A673 (cell line): ENCODE data around the gene FUT4. TPM values are rescaled to one million over a fixed set of nuclear protein-coding genes. Genes with fewer than 3 reads are reported as not detected.

Source experiments
- BruUV-seq: library from RNA; stranded (reverse); fragments of 400-500 nt; replicated peaks from 2 replicates; lab custom pipeline; 2021; lab: Mats Ljungman, UMichigan
- CTCF ChIA-PET: fragments of 300-600 bp; sonication (Branson Sonifier 250); formaldehyde crosslinking; loops from one replicate; lab custom pipeline; 2022; ENCODE audit warnings: antibody characterized with exemption; lab: Charles Lee
- POLR2A ChIA-PET: fragments of 300-600 bp; sonication (Branson Sonifier 250); formaldehyde crosslinking; loops from one replicate; lab custom pipeline; 2022; ENCODE audit warnings: antibody characterized with exemption; ENCODE audit not compliant: low non-redundant PET; lab: Charles Lee
- DNase-seq: peaks from one replicate; pipeline ENCODE4 v3.0.0-alpha.2; 2015; ENCODE audit warnings: low spot score
- H3K27ac ChIP-seq: fragments of 200-600 bp; sonication (generic); 2 replicates; pipeline ENCODE4 v1.5.1; 2016; ENCODE audit warnings: mixed run types, low read depth, mild to moderate bottlenecking, mixed read lengths, antibody characterized with exemption, low read length; ENCODE audit not compliant: poor library complexity, severe bottlenecking
- H3K27me3 ChIP-seq: fragments of 200-600 bp; sonication (generic); replicated peaks from 2 replicates; pipeline ENCODE4 v1.6.1; 2017; ENCODE audit warnings: mixed run types, low read depth, mild to moderate bottlenecking, mixed read lengths, antibody characterized with exemption, low read length; ENCODE audit not compliant: insufficient read depth, poor library complexity
- H3K36me3 ChIP-seq: fragments of 200-600 bp; sonication (generic); 2 replicates; pipeline ENCODE4 v1.6.1; 2016; ENCODE audit warnings: mixed run types, mild to moderate bottlenecking, mixed read lengths, antibody characterized with exemption, low read length; ENCODE audit not compliant: insufficient read depth, poor library complexity, severe bottlenecking
- H3K4me1 ChIP-seq: fragments of 200-600 bp; sonication (generic); 2 replicates; pipeline ENCODE4 v1.6.1; 2017; ENCODE audit warnings: mixed run types, mild to moderate bottlenecking, mixed read lengths, antibody characterized with exemption, low read length; ENCODE audit not compliant: insufficient read depth, poor library complexity, severe bottlenecking
- H3K4me3 ChIP-seq: fragments of 200-600 bp; sonication (generic); 2 replicates; pipeline ENCODE4 v1.5.1; 2016; ENCODE audit warnings: low read depth, mixed run types, mild to moderate bottlenecking, mixed read lengths, low read length; ENCODE audit not compliant: poor library complexity, severe bottlenecking
- H3K9me3 ChIP-seq: fragments of 200-600 bp; sonication (generic); 2 replicates; pipeline ENCODE4 v1.6.1; 2016; ENCODE audit warnings: mixed run types, low read depth, mild to moderate bottlenecking, mixed read lengths, antibody characterized with exemption, low read length; ENCODE audit not compliant: poor library complexity, severe bottlenecking
- EZH2 ChIP-seq: fragments of 200-600 bp; sonication (generic); IDR thresholded peaks from 2 replicates; pipeline ENCODE4 v1.6.1; 2017; ENCODE audit warnings: borderline replicate concordance, low read depth, mild to moderate bottlenecking, mixed read lengths, antibody characterized with exemption, low read length; ENCODE audit not compliant: poor library complexity, severe bottlenecking
- intact Hi-C: fragments of 100-400 bp; cut with micrococcal nuclease; formaldehyde crosslinking; loops from one replicate; pipeline ENCODE4 v1.10.0; 2022; ENCODE audit not compliant: unreplicated experiment
- total RNA-seq: library from RNA; stranded (reverse); gene quantifications from 2 replicates; pipeline ENCODE4 v1.2.3, GENCODE V29; 2021
- TF ChIP-seq, protein P1 (sequence below): fragments of 300-800, 200-600 bp; sonication (generic); conservative IDR thresholded peaks from 2 replicates; pipeline ENCODE4 v1.5.1; 2017; ENCODE audit warnings: low read depth, mild to moderate bottlenecking, antibody characterized with exemption, low read length, moderate library complexity, mixed read lengths

The FUT4 gene
- total RNA-seq, 1 experiment from 2014 or later: 7.7 TPM

DNA sequence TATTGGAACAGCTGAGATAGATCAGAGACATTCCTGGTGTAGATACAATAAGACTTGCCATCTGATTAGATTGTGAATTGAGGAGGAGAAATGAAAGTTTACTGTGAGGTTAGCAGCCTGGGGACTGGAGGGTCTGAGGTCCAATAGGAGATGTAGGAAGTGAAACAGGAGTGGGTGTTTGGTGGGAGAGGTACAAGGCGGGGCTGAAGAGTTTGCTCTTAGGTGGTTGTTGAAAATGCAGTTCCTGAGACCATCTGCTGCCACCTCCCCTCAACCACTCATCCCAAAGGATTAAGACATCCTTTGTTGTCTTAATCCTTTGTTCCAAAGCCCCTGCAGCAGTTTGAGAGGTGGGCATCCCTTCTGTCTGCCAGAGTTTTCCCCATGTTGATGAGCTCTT, 38.2 kb downstream of the FUT4 start:
- TF ChIP-seq EZH2: no peak
- TF ChIP-seq, protein P1, sequence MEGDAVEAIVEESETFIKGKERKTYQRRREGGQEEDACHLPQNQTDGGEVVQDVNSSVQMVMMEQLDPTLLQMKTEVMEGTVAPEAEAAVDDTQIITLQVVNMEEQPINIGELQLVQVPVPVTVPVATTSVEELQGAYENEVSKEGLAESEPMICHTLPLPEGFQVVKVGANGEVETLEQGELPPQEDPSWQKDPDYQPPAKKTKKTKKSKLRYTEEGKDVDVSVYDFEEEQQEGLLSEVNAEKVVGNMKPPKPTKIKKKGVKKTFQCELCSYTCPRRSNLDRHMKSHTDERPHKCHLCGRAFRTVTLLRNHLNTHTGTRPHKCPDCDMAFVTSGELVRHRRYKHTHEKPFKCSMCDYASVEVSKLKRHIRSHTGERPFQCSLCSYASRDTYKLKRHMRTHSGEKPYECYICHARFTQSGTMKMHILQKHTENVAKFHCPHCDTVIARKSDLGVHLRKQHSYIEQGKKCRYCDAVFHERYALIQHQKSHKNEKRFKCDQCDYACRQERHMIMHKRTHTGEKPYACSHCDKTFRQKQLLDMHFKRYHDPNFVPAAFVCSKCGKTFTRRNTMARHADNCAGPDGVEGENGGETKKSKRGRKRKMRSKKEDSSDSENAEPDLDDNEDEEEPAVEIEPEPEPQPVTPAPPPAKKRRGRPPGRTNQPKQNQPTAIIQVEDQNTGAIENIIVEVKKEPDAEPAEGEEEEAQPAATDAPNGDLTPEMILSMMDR: no peak
- Histone ChIP-seq H3K36me3 (no peaks in the 10 kb centered on the region), H3K9me3 (no peaks in the 10 kb centered on the region), H3K4me3 (no peak overlapping the region), H3K27me3 (no peaks in the 10 kb centered on the region), H3K27ac (no peak overlapping the region), H3K4me1 (no peaks in the 10 kb centered on the region)
- DNase-seq: no peak
- intact Hi-C loops: no loop called here
- BruUV-seq: no TSS peak
- ChIA-PET CTCF (no interaction called here), POLR2A (no interaction called here)

DNA sequence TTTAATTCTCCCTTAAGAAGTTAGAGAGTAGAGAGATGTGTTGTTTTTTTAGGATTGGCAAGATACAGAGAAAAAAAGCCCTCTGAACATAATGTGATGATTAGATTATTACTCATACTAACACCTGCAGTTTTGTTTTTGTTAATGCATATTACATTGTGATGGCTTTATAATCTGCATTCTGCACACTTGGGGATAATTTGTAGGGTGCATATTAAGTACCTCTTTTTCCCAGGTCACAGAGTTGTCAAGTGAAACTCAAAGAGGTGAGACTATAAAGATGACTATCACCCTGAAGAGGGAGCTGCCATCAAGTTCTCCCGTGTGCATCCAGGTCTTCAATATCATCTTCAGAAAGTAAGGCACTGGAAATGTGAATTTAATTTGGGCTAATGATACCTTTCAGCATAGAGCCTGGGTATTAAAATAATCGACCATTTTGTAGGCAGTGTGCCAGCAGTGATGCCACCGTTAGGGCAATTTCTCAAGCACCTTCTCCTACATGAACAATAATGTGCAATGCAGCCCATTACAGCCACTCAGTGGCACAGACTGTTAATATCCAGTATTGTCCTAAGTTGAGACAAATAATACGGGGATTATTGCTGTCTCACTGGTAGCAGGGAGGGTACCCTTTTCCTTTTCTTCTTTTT, 39.6 kb downstream of the FUT4 start:
- TF ChIP-seq, protein P1: no peak
- no peak for TF ChIP-seq EZH2
- no peak overlapping the region for H3K4me3 ChIP-seq
- no peaks in the 10 kb centered on the region for H3K9me3 ChIP-seq
- ChIA-PET CTCF (no interaction called here), POLR2A (no interaction called here)
- H3K27me3 ChIP-seq: no peaks in the 10 kb centered on the region
- H3K4me1 ChIP-seq: no peaks in the 10 kb centered on the region
- DNase-seq: no peak
- BruUV-seq: no TSS peak
- no peak overlapping the region for H3K27ac ChIP-seq
- H3K36me3 ChIP-seq: no peaks in the 10 kb centered on the region
- intact Hi-C loops: no loop called here

DNA sequence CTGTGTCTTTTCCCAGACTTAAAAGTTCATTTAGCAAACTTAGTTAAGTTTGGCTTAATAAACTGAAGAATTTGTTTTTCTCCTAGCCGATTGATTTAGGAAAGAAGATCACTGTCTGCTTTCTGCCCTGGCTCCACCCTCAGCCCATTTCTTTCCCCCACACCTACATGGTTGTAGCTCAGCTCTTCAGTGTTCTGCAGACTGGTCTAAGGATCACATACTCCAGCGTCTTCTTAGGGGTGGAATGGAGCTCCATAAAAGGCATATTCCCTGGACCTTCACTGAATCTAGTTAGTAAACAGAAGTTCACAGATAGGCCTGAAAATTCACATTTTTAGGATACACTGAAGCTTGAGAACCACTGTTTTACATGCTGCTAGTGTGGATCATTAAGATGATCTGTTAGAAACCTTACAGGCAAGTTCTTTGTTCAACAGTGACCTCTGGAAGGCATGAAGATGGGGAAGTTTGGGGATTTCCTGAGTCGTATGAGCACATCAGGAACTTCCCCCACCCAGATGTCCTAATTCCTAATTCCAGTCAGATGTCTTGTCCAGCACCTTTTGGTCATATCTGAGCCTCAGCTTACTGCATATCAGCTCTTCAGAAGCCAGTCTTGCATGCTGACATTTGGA, 40.3 kb downstream of the FUT4 start:
- POLR2A ChIA-PET: no interaction called here
- BruUV-seq: no TSS peak
- no peaks in the 10 kb centered on the region for H3K9me3 ChIP-seq
- CTCF ChIA-PET: no interaction called here
- intact Hi-C loops: no loop called here
- no peaks in the 10 kb centered on the region for H3K4me1 ChIP-seq
- no peak for DNase-seq
- no peak overlapping the region for H3K27ac ChIP-seq
- no peak overlapping the region for H3K4me3 ChIP-seq
- H3K27me3 ChIP-seq: no peaks in the 10 kb centered on the region
- H3K36me3 ChIP-seq: no peaks in the 10 kb centered on the region
- TF ChIP-seq, protein P1: no peak
- no peak for TF ChIP-seq EZH2
